ENCODE results near the gene SMC4.

GRCh38 chr3:160435747-160436146 is 36.3 kb downstream of the SMC4 start:
- TF ChIP-seq CTCF (IDR thresholded peaks at IDR 0.05) = no peak
- no peak for TF ChIP-seq POLR2A (IDR thresholded peaks at IDR 0.05)

Measured in heart left ventricle (tissue), 13 donors.